Measurements from ENCODE around the gene PAMR1.

Gene PAMR1

GRCh38 chr11:35433588-35433987, 91.8 kb downstream of the PAMR1 start:
- no peak for DNase-seq

DNA sequence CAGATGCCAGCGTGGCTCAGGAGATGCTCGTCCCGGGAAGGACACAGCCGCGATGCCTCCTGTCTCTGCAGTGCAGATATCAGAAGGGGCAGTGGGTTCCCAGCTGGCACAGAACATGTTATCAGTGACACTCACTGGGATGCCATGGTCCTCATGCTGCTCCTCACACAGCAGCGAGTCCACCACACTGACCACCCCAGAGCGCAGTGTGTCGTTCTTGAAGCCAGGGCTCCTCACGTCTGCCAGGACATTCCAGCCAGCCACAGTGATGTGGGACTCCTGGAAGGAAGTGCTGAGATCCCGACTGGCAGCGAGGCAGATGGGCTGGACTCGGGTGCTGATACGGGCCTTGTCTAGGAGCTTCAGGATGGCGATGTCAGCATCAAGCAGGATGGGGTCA, 93.0 kb downstream of the PAMR1 start:
- DNase-seq, result no peak

DNA sequence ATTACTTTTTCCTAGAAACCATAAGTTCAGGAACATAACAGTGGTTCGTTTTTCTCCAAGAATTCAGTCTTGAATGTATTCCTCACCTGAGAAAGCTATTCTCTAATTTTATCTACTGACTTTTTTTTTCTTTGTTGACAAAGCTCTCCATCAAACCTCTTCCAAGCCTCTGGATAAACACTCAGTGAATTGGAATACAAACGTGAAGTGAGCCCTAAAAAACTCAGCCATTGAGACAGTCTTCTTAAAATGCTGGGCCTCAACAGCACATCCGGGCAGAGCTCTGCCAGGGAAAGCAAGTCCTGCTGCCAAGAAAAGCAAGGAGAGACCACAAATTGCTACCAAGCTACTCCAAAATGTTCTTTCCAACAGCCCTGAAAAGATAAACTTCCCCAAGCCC, 98.3 kb downstream of the PAMR1 start:
- DNase-seq, result peak; percentile 13

GRCh38 chr11:35426351-35426750, 99.1 kb downstream of the PAMR1 start:
- no peak for DNase-seq

DNA sequence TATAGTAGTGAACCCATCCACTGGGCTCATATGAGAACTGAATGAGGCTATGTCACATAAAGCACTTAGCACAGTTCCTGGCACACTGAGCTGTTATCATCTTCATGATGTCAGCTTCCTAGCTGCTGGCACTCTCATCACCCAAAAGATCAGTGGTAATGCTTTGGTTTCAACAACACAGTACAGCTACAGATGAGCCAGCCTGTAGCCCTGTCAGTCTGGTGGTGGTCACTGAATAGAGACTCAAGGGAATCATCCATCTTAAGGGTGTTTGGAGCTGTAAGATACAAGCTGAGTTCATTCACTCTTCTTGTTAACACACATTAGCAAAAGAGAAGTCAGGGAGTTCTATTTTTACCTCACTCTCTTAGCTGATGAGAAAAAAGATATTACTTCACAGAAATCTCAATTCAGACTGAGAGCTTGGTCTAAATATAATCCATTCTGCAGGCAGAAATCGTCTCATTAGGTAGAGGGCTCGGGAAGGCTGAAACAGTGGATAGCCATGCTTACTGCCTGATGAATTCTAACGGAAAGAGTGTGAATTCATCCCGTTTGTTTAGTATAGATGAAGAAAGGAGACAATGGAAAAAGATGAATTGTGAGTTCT, 99.7 kb downstream of the PAMR1 start:
- no peak for DNase-seq

GRCh38 chr11:35424157-35424940, 101.1 kb downstream of the PAMR1 start:
- DNase-seq, result no peak

GRCh38 chr11:35420371-35420770, 105.0 kb downstream of the PAMR1 start:
- DNase-seq, result no peak

DNA sequence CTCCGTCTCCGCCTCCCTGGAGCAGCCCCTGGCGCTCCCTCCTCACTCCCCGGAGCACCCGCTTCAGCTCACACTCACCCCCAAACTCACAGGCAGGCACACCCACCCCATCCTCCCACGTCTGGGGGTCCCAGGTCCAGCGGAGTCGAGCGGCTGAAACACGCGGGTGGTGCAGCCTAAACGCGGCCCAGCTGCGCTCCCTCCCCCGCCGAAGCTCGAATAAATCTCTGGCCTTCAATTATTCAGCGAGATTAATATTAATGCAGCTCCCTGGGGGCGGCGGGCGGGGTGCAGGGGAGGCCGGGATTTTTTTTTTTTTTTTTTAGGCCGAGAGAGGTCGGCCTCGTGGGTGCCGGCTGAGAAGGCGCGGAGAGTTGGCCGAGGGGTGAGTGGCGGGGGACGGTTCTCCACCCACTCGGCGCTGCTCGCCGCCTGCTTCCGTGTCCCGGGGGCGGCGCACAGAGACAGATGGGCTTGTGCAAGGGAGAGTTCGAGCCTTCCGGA, 105.5 kb downstream of the PAMR1 start:
- DNase-seq, result no peak

- no peak for DNase-seq
Observed at GRCh38 chr11:35419184-35419829, 106.1 kb downstream of the PAMR1 start, which contains the start of gene SLC1A2. TSS of gene SLC1A2 (minus strand) at chr11:35419558. CDS start at chr11:35418966, 592 bp downstream.

GRCh38 chr11:35418282-35419183, 106.9 kb downstream of the PAMR1 start:
- DNase-seq, result no peak

- DNase-seq, result no peak
Observed at GRCh38 chr11:35415487-35415886, 109.9 kb downstream of the PAMR1 start.

DNA sequence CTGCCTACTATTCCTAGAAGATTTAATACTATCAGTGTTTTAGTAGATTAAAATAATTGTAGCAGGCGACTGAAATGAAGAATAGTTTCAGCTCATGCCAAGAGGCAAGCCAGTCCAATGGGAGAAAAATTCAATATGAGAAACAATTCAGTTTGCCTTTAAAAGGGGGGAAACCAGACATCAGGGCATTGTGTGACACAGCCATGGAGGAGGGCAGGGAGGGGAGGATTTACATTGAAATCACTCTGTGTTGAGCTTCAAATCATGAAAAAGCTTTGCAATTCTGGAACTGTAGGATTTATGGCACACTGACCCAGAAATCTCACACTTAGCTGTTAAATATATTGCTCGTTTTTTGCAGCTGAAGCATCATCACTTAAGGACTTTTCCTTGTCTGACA, 110.6 kb downstream of the PAMR1 start:
- DNase-seq, result no peak

DNA sequence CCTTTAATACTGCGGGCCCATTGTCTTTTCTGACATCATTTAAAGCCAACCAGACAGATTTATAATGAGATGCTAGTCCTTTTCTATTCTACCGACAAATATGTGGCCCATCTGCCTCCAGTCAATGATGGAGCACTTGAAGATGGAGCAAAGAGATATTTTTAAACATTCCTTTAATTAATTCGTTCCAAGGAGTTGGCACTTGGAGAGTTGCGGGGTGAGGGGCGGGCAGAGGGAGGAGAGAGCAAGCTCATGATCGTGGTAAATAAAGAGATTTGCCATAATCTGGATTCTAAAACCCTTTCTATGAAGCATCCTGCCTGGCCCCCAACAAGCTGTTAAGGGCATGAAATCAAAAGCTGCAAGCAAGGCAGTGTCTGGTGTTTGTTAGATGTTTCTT, 111.1 kb downstream of the PAMR1 start:
- no peak for DNase-seq

GRCh38 chr11:35413598-35413997, 111.8 kb downstream of the PAMR1 start:
- no peak for DNase-seq

- DNase-seq, result no peak
Observed at GRCh38 chr11:35412285-35412684, 113.1 kb downstream of the PAMR1 start.

- DNase-seq, result no peak
Observed at GRCh38 chr11:35407041-35407440, 118.4 kb downstream of the PAMR1 start.

- no peak for DNase-seq
Observed at GRCh38 chr11:35404388-35404775, 121.0 kb downstream of the PAMR1 start.

DNA sequence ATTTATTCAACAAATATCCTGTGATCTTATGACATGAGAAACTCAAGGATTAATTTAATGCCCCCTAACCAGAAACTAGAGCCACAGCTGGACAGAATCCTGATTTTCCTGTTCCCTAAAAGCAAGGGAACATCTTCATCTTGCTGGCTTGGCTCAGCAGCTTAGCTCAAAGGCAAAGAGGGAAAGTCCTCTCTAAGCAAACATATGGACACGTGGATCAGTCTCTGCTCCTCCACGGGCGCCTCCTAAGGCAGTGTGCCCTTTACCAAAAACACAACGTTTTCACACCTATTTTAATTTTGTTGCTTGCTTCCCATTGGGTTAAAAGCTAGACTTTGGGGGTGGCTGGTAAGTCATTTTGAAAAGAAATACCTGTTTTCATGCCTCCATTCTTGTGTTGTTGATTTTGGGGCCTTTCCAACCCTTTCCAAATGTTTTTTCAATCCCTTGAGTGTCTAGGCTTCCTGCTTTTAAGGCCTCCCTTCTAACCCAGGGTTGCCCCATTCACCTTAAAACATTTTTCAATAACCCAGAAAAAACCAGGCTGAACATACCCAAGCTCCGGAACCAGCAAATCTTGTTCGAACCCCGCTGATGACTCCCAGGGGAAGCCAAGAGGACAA, 121.5 kb downstream of the PAMR1 start:
- DNase-seq, result no peak

DNA sequence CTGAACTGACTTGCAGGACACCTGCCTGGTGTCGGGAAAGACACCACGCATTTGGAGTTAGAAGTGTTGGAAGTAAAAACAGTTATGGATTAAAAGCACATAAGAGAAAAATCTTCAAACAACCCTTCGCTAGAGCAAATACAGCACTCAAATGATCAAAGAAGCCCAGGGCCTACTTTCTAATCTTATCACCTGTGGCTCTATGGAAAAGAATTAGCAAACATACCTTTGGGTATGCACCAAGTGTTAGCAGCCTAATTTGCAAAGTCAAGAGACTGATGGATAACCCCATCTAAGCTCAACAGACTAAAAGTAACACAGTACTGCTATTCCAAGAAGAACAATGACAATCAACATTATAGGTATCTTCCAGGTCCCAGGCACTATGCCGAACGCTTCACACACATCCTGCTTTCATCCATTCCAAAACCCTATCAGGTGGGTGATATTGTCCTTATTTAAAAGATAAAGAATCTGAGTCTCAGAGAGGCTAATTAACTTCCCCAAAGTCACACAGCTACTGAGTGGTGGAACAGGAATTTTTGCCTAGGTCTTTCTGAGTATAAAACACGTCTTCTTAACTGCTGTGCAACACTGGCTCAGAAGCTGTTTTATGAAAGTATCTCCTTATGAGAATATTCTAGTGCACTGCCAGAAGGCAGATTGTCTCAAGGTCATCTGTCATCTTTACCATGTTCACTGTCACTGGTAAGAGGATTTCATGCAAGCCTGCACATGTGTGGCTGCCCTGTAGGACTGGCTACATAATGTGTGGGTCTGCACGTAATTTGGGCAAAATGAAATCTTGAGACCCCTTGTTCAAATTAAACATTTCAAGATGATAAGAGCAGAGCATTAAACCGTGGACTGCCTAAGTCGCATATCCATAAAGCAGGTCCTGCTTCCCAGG, 122.4 kb downstream of the PAMR1 start:
- no peak for DNase-seq

- no peak for DNase-seq
Observed at GRCh38 chr11:35398881-35399280, 126.5 kb downstream of the PAMR1 start.

- no peak for DNase-seq
Observed at GRCh38 chr11:35394941-35395340, 130.5 kb downstream of the PAMR1 start.
